ENCODE data around the gene FOXRED2.
"Not testable (repeated sequence)": the region's sequence is repeated elsewhere in the genome, so short reads cannot be mapped to it uniquely, and the experiment has no call there.

GRCh38 chr22:36450923-36451322, 55.9 kb downstream of the FOXRED2 start:
- not testable (repeated sequence) for TF ChIP-seq CTCF (conservative IDR thresholded peaks at IDR 0.05; ENCODE audit: low read depth, low read length); MAZ (IDR thresholded peaks at IDR 0.05; ENCODE audit: borderline replicate concordance, low read depth, low read length)
